Activated CD4-positive, alpha-beta T cell treated with anti-CD3 and anti-CD28 coated beads, Interleukin-2, Interleukin-6, amounts not matched to agents 100 ng/mL and 50 ng/mL, durations not matched to agents 16 hours and 8 hours (primary cell): Measurements from ENCODE around the gene RAF1.
"Not testable (repeated sequence)": the region's sequence is repeated elsewhere in the genome, so short reads cannot be mapped to it uniquely, and the experiment has no call there.

Experiments
- DNase-seq: peaks from one replicate; pipeline ENCODE4 v3.0.0-alpha.2; 2020

Gene RAF1

GRCh38 chr3:12663936-12664908, at the start of gene RAF1:
TSS of gene RAF1 (minus strand) at chr3:12664117. CDS start at chr3:12618721, 45,396 bp downstream.
- DNase-seq: peak; percentile 99

- no peak for DNase-seq
Measured at GRCh38 chr3:12710062-12710461, 46.1 kb upstream of the RAF1 start.

GRCh38 chr3:12709334-12709733, 45.4 kb upstream of the RAF1 start:
- no peak for DNase-seq

GRCh38 chr3:12708584-12709192, 44.8 kb upstream of the RAF1 start:
- DNase-seq: no peak

- no peak for DNase-seq
Measured at GRCh38 chr3:12707449-12707848, 43.5 kb upstream of the RAF1 start.

- peak; percentile 78 for DNase-seq
Measured at GRCh38 chr3:12706504-12707253, 42.8 kb upstream of the RAF1 start.

GRCh38 chr3:12705981-12706380, 42.1 kb upstream of the RAF1 start:
- no peak for DNase-seq

- DNase-seq: no peak
Measured at GRCh38 chr3:12705374-12705926, 41.5 kb upstream of the RAF1 start.

GRCh38 chr3:12702501-12702900, 38.6 kb upstream of the RAF1 start:
- DNase-seq: no peak

GRCh38 chr3:12701601-12702000, 37.7 kb upstream of the RAF1 start:
- DNase-seq: not testable (repeated sequence)

- no peak for DNase-seq
Measured at GRCh38 chr3:12700800-12701199, 36.9 kb upstream of the RAF1 start.

GRCh38 chr3:12695916-12696315, 32.0 kb upstream of the RAF1 start:
- no peak for DNase-seq

GRCh38 chr3:12695112-12695511, 31.2 kb upstream of the RAF1 start:
- DNase-seq: no peak

GRCh38 chr3:12692444-12692843, 28.5 kb upstream of the RAF1 start:
- DNase-seq: no peak

- no peak for DNase-seq
Measured at GRCh38 chr3:12689997-12690711, 26.2 kb upstream of the RAF1 start.

GRCh38 chr3:12687948-12688347, 24.0 kb upstream of the RAF1 start:
- DNase-seq: no peak

- no peak for DNase-seq
Measured at GRCh38 chr3:12686096-12686495, 22.2 kb upstream of the RAF1 start.

GRCh38 chr3:12681943-12682390, 18.1 kb upstream of the RAF1 start:
- no peak for DNase-seq

- no peak for DNase-seq
Measured at GRCh38 chr3:12681089-12681942, 17.4 kb upstream of the RAF1 start.

GRCh38 chr3:12679468-12679867, 15.6 kb upstream of the RAF1 start:
- no peak for DNase-seq

GRCh38 chr3:12677616-12678015, 13.7 kb upstream of the RAF1 start:
- DNase-seq: no peak
